Panc1 (cell line): ENCODE data around the gene CLSTN2. TPM values are rescaled to one million over a fixed set of nuclear protein-coding genes. Genes with fewer than 3 reads are reported as not detected.

Source experiments
- ATAC-seq: fragments of 200-7000 bp; cut with Tn5 transposase; 2 replicates; pipeline ENCODE4 v1.9.1; 2020; ENCODE audit warnings: mild to moderate bottlenecking, moderate library complexity
- BruUV-seq: library from RNA; stranded (reverse); fragments of 400-500 nt; replicated peaks from 2 replicates; lab custom pipeline; 2021; lab: Mats Ljungman, UMichigan
- CTCF ChIA-PET: fragments of 300-600 bp; sonication (Branson Sonifier 250); formaldehyde crosslinking; loops from one replicate; lab custom pipeline; 2022; ENCODE audit warnings: antibody characterized with exemption; lab: Charles Lee
- POLR2A ChIA-PET: fragments of 300-600 bp; sonication (Branson Sonifier 250); formaldehyde crosslinking; loops from one replicate; lab custom pipeline; 2022; ENCODE audit warnings: antibody characterized with exemption; lab: Charles Lee
- DNase-seq: peaks from one replicate; pipeline ENCODE4 v3.0.0-alpha.2; 2010; ENCODE audit warnings: low read depth, low spot score
- H3K27ac ChIP-seq: 2 replicates; pipeline ENCODE4 v1.5.1; 2011; ENCODE audit warnings: mild to moderate bottlenecking, low read length, inconsistent platforms
- H3K27me3 ChIP-seq: fragments of 200-500 bp; sonication (Bioruptor generic); 2 replicates; pipeline ENCODE4 v1.6.0; 2014; ENCODE audit warnings: low read length, inconsistent platforms; ENCODE audit not compliant: control insufficient read depth, insufficient read depth
- H3K36me3 ChIP-seq: fragments of 200-500 bp; sonication (Bioruptor generic); 2 replicates; pipeline ENCODE4 v1.5.1; 2014; ENCODE audit warnings: inconsistent platforms, mild to moderate bottlenecking, low read length, moderate library complexity; ENCODE audit not compliant: control insufficient read depth, insufficient read depth
- H3K4me1 ChIP-seq: 2 replicates; pipeline ENCODE4 v1.5.1; 2011; ENCODE audit warnings: inconsistent platforms, mild to moderate bottlenecking, low read length, moderate library complexity; ENCODE audit not compliant: control insufficient read depth, insufficient read depth
- H3K4me3 ChIP-seq, 2 experiments: 2 replicates each; pipeline ENCODE4 v1.5.1; 2011 to 2012; ENCODE audit warnings: low read depth in 2 of 2, low read length in 2 of 2, mild to moderate bottlenecking in 2 of 2, inconsistent platforms in 1 of 2, moderate library complexity in 1 of 2
- H3K9me3 ChIP-seq: fragments of 200-500 bp; sonication (Bioruptor generic); 2 replicates; pipeline ENCODE4 v1.5.1; 2014; ENCODE audit warnings: low read depth, mild to moderate bottlenecking, inconsistent platforms, low read length, moderate library complexity; ENCODE audit not compliant: control insufficient read depth, insufficient read depth
- CTCF ChIP-seq: fragments of 450-650 bp; IDR thresholded peaks from 2 replicates; pipeline ENCODE4 v1.5.1; 2017; ENCODE audit warnings: mild to moderate bottlenecking
- POLR2AphosphoS5 ChIP-seq: IDR thresholded peaks from 2 replicates; pipeline ENCODE4 v1.6.1; 2012; ENCODE audit warnings: mild to moderate bottlenecking, low read depth, low read length, moderate library complexity
- REST ChIP-seq, 2 experiments: IDR thresholded peaks; 2 replicates each; pipeline ENCODE4 v1.6.1; 2011 to 2012; ENCODE audit warnings: low read depth in 2 of 2, control low read depth in 1 of 2, low read length in 1 of 2, mild to moderate bottlenecking in 1 of 2, moderate library complexity in 1 of 2; ENCODE audit not compliant: insufficient read depth in 1 of 2
- SIN3A ChIP-seq: IDR thresholded peaks from 2 replicates; pipeline ENCODE4 v1.6.1; 2012; ENCODE audit warnings: low read depth, mild to moderate bottlenecking, low read length, moderate library complexity, borderline replicate concordance; ENCODE audit not compliant: insufficient read depth
- TCF7L2 ChIP-seq: IDR thresholded peaks from 2 replicates; pipeline ENCODE4 v1.6.1; 2011; ENCODE audit warnings: mild to moderate bottlenecking, low read depth, low read length, inconsistent platforms
- in situ Hi-C: cut with HindIII; loops from 2 replicates; pipeline ENCODE4 v1.10.0; 2016; ENCODE audit warnings: low sequenced_read_pairs, low pct_unique_long_range_greater_than_20kb
- intact Hi-C: fragments of 100-400 bp; cut with micrococcal nuclease; formaldehyde crosslinking; loops from one replicate; pipeline ENCODE4 v1.10.0; 2022; ENCODE audit not compliant: unreplicated experiment
- total RNA-seq: library from RNA; stranded (reverse); gene quantifications from one replicate; pipeline ENCODE4 v1.2.1, GENCODE V29; 2021; ENCODE audit not compliant: unreplicated experiment

Gene CLSTN2
- total RNA-seq, 1 experiment from 2014 or later, result 0.03 TPM

DNA sequence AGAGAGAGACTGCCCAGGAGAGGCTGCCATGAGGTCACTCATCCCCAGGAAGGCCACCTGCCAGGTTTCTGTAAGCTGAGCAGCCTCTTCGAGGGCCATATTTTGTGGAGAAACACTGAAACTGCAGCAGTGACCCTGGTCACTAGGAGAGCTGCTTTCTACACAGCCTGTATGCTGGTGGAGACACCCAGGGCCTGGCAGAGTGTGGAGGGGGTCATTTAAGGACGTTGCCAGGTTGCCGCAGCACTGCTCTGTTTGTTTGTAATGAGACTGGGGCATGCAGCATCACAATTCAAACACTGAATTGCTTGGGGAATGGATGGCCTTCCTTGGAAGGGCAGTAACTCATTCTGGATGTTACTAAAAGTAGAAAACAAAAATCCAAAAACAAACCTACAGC, 638.0 kb downstream of the CLSTN2 start:
- DNase-seq (no peak), ATAC-seq (no peak)
- POLR2A ChIA-PET, result no interaction called here
- BruUV-seq, result no TSS peak
- no peak overlapping the region for H3K27ac ChIP-seq
- 0 out of 2 replicates have a peak, but pooled peaks cover 2% of the 10 kb centered on the region for H3K27me3 ChIP-seq
- H3K4me3 ChIP-seq, result no peak overlapping the region
- no peaks in the 10 kb centered on the region for H3K36me3 ChIP-seq
- no peaks in the 10 kb centered on the region for H3K9me3 ChIP-seq
- CTCF ChIA-PET, result no interaction called here
- intact Hi-C loops (no loop called here), in situ Hi-C loops (no loop called here)
- TF ChIP-seq SIN3A, result no peak
- no peak for TF ChIP-seq CTCF
- no peak for TF ChIP-seq TCF7L2
- no peak for TF ChIP-seq REST (IDR thresholded peaks at IDR 0.05; ENCODE audit: insufficient read depth in 1 of 2, low read depth in 2 of 2, low read length in 1 of 2)
- TF ChIP-seq POLR2AphosphoS5, result no peak
- no peaks in the 10 kb centered on the region for H3K4me1 ChIP-seq

- intact Hi-C loops (no loop called here), in situ Hi-C loops (no loop called here)
- ChIA-PET CTCF (no interaction called here), POLR2A (no interaction called here)
- no TSS peak for BruUV-seq
- TF ChIP-seq TCF7L2 (no peak), REST (IDR thresholded peaks at IDR 0.05; ENCODE audit: insufficient read depth in 1 of 2, low read depth in 2 of 2, low read length in 1 of 2) (no peak), SIN3A (no peak), CTCF (no peak), POLR2AphosphoS5 (no peak)
- no peaks in the 10 kb centered on the region for H3K4me1 ChIP-seq
- DNase-seq (no peak), ATAC-seq (no peak)
- H3K4me3 ChIP-seq, result no peak overlapping the region
- H3K9me3 ChIP-seq, result no peaks in the 10 kb centered on the region
- H3K27me3 ChIP-seq, result 0 out of 2 replicates have a peak, but pooled peaks cover 2% of the 10 kb centered on the region
- no peak overlapping the region for H3K27ac ChIP-seq
- no peaks in the 10 kb centered on the region for H3K36me3 ChIP-seq
Measured at GRCh38 chr3:140574375-140574774, 639.4 kb downstream of the CLSTN2 start.
